Left colon (tissue), 2 donors: ENCODE results near the gene RREB1. TPM values are rescaled to one million over a fixed set of nuclear protein-coding genes. Genes with fewer than 3 reads are reported as not detected.

Source experiments
- ATAC-seq: fragments of 200-7000 bp; cut with Tn5 transposase; one replicate; pipeline ENCODE4 v1.9.1; 2020; ENCODE audit warnings: mild to moderate bottlenecking, moderate library complexity
- DNase-seq, 2 donors: peaks; one replicate each; pipeline ENCODE4 v3.0.0-alpha.2; 2020
- intact Hi-C, 2 donors: fragments of 100-400 bp; cut with DNase I in 1 of 2; cut with micrococcal nuclease in 1 of 2; formaldehyde crosslinking; loops; one replicate each; pipeline versions ENCODE4 v1.11.2 to v1.14.0; 2022; cut with DNase I, micrococcal nuclease
- total RNA-seq, 2 donors: library from RNA; stranded (reverse); fragmentation: NEBNext Ultra II Directional; extraction: Animal tissue kit (Norgen Biotek cat#: 25700); gene quantifications; one replicate each; pipeline ENCODE4 v1.2.1, GENCODE V29; 2021
- donor health status: DM: no; HTN: no; CAD: no.
- donor health status: DM: yes; HTN: yes; CAD: no.

Gene RREB1
- total RNA-seq, 2 donors from 2014 or later: 76.9 to 101 TPM

DNA sequence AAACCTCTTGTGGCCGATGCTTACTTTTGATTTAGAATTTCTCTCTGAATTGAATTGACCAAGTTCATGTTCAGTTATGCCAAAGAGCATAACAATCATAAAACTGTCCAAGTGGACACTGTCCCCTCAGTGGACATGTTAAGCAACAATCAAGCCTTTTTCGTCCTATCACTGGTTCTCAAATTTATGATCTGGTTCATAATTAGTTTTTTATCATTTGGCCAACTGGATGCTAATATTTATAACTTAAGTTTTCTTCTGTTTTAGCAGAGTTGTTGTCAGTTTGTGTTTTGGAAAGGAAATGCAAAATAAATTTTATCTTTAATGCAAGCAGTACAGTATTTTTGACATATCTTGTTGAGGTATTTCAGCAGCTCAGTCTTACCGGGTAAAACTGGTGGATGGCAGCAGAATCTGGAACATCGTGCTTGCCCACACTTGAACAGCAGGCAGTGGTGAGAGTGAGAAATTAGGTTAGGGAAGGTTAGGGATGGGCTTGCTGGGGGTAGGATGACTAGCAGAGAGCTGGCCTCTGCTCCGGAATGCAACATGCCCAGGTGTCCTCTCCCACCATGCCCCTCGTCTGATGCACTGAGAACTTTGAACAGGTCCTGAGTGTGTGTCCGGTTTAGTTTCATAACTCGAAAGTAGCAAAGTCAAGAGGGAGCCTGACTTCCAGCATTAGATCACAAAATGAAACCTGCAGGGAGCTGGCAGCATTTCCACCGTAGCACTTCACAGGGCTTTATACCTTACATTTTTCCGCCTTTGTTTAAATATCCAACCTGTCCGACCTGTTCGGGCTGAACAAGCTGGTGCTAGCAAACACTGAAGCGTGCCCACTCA lies 93.1 kb downstream of the RREB1 start:
- DNase-seq (peak; percentile 62 to 65), ATAC-seq (peak; percentile 78)
- intact Hi-C loops: no loop called here

DNA sequence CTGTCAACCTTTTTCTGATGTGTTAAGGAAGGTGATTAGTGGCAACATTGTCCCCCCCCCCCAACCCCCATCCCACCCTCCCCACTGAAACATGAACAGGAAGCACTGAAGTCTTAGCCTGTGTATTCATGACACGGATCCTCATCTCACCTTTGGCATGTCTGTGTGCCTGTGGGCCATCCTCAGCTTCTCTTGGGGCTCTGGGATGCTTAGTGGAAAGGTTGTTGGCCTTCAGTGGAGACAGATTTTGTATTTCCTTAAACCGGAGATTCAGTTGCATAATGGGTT lies 93.6 kb downstream of the RREB1 start:
- ATAC-seq (no peak), DNase-seq (no peak)
- intact Hi-C loops: no loop called here

DNA sequence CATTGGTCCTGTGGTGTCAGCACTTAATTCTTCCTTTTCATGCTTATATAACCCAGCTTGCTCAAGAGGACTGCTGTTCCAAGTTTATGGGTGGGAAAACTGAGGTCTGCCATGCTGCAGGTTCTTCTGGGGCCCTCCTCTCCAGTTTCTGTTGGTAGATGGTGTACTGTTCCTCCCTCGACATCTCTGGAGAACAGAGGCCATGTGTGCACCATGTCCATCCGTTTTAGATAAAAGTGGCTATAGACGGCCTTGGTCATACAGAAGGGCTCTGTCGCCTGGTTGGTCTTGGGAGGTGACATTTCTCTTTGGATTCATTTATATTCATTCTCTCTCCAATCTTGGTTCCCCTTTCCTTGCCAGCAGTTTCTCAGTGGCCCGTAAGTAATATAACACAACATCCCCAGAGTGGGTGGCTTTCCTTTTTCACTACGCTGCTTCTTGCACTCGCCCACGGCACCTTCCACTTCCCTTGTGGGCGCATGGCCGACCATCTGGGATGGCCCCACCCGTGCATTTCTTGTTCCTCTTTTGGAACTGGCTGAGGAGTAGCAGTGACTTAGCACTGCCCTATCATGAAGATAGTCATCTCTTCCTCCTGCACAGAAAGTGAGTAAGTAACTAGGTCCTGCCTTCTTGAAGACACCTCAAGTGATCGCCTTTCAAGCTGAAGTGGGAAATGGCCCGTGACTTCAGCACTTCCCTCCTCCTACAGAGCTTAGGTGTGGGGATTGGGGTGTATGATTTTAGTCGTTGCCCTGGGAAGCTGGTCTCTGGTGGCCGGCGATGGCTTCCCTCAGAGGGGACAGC lies 94.2 kb downstream of the RREB1 start:
- ATAC-seq (peak; percentile 22), DNase-seq (peak; percentile 51 to 61)
- intact Hi-C loops: no loop called here

DNA sequence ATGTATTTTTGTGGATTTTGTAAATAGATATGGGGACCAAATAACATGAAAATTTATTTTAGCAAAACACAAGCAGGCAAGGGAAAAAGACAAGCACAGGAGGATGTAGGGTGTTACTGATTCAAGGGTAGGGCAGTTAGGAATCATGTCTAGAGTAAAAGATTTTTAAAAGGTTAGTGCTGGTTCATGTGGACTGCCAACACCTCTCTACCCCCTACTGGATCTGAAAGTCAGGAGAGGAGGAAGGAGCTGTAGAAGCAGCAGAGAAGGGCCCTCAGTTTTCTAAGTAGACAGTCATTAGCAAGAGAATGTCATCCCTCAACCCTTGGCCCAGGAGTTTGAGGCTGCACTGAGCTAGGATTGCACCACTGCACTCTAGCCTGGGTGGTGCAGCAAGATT lies 95.2 kb downstream of the RREB1 start:
- no peak for DNase-seq
- intact Hi-C loops: no loop called here

DNA sequence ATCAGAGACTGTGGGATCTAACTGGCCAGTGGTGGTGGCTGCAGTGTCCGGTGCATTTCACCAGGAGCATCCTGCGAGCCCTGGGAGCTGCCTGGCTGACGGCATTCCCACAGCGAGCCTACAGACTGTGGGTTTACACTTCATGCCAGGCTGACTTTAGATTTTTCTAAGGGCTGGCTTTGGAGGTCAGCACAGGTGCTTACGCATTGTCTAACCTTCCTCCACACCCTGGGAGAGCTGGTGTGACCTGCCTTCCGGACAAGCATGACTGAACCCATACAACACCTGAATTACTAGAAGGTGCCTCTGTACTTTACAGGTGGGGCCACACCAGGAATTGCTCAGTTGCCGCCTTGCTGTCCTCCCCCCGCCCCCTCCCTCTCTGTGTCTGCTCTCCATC lies 96.2 kb downstream of the RREB1 start:
- intact Hi-C loops: no loop called here
- ATAC-seq (peak; percentile 28), DNase-seq (no peak)

More for the DNA sequence above, 95.2 kb downstream of the RREB1 start:
- ATAC-seq: no peak

DNA sequence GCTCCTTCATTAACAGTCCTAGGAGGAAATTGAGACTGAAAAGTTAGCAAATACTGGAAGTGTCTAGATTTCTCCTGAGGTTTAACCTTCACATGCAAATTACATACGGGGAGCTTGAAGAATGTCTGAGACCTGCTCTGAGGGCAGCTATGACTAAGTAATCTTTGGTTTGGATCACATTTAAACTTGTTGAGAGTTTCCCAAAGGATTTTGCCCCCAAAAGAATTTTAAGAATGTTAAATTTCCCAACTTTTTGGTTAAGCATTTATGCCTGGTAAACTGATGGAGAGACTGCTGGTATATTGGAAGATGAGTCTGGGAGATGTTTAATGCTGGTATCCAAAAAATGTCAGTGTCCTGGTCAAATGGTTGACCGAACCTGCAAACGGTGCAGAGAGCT lies 97.0 kb downstream of the RREB1 start:
- no peak for ATAC-seq
- intact Hi-C loops: no loop called here
- no peak for DNase-seq

DNA sequence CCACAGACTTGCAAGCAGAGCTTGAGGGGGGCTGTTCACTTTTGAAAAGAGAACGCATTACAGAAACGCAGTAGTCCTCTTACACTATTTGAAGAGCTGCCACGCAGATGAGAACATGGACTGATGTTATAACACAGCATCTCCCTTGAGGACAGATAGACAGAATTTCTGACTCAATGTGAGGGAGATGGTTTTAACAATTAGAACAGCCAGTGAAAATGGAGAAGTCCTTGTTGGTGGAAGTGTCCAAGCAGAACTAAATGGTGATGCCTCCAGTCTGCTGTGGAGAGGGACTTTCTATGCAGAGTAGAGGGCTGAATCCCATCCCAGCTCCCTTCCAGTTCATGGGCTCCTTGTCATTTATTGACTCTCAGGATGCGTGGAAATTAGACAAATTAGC lies 100.0 kb downstream of the RREB1 start:
- no peak for ATAC-seq
- intact Hi-C loops: no loop called here

DNA sequence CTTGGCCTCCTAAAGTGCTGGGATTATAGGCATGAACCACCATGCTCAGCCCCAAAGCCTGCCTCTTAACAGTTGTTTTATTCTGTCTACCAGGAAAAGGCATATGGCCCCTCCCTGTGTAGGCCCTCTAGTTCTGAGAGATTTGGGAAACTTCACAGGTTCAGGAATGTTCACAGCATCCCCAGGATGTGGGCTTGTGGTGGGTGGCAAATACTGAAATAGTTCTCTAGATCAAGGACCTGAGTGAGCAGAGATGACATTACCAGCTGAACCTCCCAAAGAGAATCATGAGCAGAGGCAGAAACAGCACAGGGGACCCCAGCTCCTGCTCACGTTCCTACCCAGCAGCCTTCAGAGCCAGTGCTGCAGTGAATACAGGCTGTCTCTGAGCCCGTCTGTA lies 105.7 kb downstream of the RREB1 start:
- no peak for DNase-seq
- ATAC-seq: no peak
- intact Hi-C loops: no loop called here

More for the DNA sequence above, 100.0 kb downstream of the RREB1 start:
- DNase-seq: no peak

DNA sequence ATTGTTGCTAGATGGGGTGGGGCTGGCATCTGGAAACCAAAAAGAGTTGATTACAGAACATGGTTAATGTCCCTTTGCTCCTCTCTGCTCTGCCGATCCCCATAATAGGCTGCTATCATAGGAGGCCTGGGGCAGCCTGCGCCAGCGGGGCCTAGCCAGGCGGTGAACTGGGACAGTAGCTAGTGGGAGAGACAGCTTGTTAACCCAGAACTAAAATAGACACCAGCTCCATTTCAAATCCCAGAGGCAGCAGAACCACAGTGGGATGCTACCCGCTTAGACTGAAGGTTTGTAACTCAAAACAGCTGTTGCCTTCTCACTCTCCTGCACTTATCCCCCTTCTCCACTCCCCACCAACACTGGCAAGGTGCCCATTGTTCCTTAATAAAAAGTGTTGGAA lies 106.7 kb downstream of the RREB1 start:
- DNase-seq (no peak), ATAC-seq (no peak)
- intact Hi-C loops: no loop called here

DNA sequence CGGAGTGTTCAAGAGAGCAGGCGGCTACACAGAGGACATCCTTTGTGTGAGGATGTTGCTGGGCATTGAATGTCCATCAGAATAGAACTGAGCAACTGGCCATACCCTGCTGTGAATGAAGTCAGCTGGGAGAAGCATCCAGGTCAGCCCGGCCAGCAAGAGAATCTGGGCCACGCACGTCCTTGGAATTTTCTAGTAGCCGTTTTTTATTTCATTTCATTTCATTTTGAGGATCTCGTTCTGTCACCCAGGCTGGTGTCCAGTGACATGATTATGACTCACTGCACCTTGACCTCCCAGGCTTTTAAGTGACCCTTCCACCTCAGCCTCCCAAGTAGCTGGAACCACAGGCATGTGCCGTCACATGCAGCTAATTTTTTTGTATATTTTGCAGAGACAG lies 107.4 kb downstream of the RREB1 start:
- no peak for ATAC-seq
- DNase-seq: no peak
- intact Hi-C loops: no loop called here

DNA sequence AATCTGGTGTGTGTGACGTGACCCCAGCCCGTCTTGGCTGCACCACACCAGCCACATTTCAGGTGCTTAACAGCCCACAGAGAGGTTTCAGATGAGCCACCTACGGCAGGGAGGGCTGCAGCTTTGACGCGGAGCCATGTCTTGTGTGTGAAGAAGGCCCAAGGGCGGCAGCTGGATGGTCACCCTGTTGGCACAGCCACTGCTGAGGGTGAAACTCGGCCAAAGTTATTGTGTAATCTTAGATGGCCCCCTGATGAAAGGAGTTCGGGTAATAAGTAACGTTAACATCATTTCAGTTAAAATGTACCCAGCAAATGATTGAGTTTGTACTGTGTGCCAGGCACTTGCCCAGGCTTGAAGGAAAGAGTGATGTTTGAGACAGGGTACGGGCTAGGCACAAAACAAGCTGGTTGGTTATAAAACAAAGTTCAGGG lies 108.1 kb downstream of the RREB1 start:
- peak; percentile 4 for ATAC-seq
- DNase-seq: no peak

DNA sequence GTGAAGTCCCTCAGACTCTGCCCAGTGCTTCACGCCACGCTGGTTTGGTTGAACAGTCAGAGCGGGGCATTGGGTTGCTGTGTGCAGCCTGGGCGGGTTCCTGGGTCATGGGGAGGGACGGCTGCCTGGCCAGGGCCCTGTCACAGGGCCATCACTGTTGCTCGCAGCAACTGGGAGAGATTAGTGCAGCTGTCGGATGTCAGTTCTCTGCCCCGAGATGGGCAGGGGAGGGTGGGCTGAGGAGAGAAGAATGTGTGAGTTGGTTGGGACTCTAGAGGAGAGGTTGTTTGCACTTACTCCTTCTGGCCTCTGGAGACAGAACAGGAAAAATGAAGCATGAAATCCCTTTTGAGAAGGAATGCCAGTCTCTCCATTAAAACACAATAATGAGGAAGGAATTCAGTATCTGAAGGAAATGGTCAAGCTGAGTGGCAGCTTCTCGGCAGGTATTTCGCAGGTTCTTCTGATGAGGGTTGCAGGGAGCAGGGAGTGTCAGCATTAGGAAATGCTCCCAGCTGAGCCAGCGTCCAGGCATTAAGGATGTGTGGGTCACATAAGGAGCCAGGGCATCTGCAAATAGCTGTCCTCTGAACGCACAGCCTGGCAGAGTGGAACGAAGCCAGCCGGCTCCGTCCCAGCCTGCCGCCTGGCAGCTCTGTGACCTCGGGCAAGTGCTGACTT lies 109.3 kb downstream of the RREB1 start:
- ATAC-seq (no peak), DNase-seq (no peak)
- intact Hi-C loops: no loop called here

More for the DNA sequence above, 108.1 kb downstream of the RREB1 start:
- intact Hi-C loops: no loop called here

DNA sequence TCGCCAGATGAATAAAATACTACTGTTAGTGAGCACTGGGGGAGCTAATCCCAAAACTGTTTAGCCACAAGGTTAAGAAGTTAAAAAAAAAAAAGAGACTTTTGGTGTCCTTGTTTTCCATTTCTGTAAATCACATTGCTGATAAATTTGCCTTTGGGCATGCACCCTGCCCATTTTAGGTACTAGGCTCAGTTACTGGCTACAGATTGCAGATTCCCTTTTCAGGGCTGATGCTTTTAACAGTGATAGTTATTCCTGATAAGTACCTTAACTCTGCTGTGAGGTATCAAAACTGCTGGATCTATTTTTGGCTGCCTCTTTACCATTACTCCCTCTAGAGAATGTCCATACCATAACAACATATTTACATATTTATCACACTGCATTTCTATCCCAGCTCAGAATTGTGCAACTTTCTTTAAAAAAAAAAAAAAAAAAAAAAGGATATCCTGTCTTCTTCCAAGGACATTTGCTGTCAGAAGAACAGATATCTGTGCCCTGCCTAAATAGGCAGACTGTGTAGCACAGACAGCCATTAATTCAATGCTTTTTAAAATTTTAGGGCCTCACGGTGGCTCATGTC lies 110.7 kb downstream of the RREB1 start:
- intact Hi-C loops: no loop called here
- DNase-seq (no peak), ATAC-seq (no peak)

DNA sequence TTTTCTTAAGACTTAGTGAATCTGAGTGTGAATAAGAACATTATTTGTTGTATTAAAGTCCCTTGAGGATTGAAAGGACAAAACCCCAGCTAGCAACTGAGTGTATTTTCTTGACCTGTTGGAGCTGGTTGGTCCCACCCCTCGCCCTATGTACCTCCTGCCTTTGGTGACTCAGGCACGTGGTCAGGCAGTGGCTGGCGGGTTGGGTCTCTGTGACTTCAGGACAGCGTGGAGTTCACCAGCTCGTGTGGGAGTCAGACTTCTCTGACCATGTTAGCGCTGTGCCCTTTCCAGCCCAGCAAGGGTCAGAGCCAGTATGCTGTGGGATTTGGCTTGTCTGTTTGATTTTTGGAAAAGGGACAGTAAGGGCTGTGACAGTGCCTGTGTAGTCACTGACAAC lies 111.5 kb downstream of the RREB1 start:
- ATAC-seq: peak; percentile 60
- intact Hi-C loops: no loop called here
- no peak for DNase-seq

DNA sequence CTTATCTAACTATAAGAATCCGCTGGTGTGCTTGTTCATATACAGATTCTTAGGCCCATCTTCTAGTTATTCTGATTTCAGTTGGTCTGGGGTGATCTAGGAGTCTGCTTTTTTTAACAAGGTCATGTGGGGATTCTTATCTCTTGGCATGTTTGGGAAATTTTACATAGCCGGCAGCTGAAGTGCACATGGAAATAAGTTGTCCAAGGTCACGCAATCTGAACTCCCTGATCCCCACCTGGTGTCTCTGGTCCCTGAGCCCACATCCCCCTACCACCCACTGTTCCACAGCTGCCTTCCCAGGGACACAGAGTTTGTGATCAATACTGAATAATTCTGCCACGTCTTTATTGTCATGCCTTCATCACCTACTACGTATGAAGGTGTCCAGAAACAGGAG lies 114.4 kb downstream of the RREB1 start:
- ATAC-seq (no peak), DNase-seq (no peak)
- intact Hi-C loops: no loop called here

DNA sequence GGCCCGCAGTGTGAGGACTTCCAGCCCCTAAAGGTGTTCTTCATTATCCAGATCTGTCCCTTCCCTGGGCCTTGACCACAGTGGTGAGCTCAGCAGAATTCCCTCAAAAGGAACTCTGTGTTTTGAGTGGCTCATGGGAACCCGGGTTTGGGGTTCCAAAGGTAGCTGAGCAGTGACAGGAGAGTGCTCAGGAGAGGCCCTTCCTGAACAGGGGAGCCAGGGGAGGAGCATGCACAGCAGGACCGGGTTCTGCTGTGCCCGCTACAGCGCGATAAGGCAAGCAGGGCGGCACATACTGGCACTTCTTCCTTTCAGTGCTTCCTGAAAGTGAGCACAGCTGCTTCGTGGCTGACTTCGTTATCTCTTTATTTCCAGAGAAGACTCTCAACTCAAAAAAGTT lies 117.0 kb downstream of the RREB1 start:
- no peak for ATAC-seq
- intact Hi-C loops: no loop called here
- no peak for DNase-seq

DNA sequence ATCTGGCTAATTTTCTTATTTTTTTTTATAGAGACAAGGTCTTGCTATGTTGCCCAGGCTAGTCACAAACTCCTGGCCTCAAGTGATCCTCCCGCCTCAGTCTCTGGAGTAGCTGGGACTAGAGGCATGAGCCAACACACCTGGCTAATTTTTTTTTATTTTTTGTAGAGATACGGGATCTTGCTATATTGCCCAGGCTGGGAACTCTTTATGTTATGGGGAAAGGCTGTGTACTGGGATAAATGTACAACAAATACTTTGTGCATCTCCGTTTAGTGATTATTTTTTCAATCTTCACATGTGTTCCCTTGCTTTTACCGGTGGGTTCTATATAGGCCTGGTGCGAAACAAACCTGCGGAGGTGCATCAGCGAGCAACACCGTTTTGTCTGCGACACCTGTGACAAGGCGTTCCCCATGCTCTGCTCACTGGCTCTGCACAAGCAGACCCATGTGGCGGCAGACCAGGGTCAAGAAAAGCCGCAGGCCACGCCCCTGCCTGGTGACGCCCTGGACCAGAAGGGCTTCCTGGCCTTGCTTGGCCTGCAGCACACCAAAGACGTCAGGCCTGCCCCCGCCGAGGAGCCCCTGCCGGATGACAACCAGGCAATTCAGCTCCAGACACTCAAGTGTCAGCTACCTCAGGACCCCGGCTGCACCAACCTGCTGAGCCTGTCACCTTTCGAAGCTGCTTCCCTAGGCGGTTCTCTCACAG lies 121.1 kb downstream of the RREB1 start:
- ATAC-seq (no peak), DNase-seq (no peak)
- intact Hi-C loops: no loop called here

DNA sequence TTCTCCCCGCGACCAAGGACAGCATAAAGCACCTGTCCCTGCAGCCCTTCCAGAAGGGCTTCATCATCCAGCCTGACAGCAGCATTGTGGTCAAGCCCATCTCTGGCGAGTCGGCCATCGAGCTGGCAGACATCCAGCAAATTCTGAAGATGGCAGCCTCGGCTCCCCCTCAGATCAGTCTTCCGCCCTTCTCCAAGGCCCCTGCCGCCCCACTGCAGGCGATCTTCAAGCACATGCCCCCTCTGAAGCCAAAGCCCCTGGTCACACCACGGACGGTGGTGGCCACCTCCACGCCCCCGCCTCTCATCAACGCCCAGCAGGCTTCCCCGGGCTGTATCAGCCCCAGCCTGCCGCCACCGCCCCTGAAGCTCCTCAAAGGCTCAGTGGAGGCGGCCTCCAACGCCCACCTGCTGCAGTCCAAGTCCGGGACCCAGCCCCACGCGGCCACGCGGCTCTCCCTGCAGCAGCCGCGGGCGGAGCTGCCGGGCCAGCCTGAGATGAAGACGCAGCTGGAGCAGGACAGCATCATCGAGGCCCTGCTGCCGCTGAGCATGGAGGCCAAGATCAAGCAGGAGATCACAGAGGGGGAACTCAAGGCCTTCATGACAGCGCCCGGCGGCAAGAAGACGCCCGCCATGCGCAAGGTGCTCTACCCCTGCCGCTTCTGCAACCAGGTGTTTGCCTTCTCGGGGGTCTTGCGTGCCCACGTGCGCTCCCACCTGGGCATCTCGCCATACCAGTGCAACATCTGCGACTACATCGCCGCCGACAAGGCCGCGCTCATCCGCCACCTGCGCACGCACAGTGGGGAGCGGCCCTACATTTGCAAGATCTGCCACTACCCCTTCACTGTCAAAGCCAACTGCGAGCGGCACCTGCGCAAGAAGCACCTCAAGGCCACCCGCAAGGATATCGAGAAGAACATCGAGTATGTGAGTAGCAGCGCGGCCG lies 121.9 kb downstream of the RREB1 start:
- intact Hi-C loops: no loop called here
- no peak for DNase-seq
- peak; percentile 16 for ATAC-seq
